Skin epidermis (tissue), 12 donors: Measurements from ENCODE around the gene CFL1.
A peak's percentile ranks its signal among the peaks of the same experiment; 100 is the strongest.

Source experiments
- H3K27ac ChIP-seq, 21 experiments: fragments of 200-600 bp; sonication (generic) in 11 of 21; one replicate each; pipeline ENCODE4 v1.5.0; 2020; ENCODE audit warnings: mild to moderate bottlenecking in 3 of 21, inconsistent platforms in 2 of 21, moderate library complexity in 2 of 21
- H3K4me3 ChIP-seq, 7 experiments: fragments of 200-600 bp; sonication (generic) in 2 of 7; one replicate each; pipeline ENCODE4 v1.5.0; 2020; ENCODE audit warnings: inconsistent platforms in 2 of 7, mild to moderate bottlenecking in 2 of 7, moderate library complexity in 1 of 7

CFL1 gene

DNA sequence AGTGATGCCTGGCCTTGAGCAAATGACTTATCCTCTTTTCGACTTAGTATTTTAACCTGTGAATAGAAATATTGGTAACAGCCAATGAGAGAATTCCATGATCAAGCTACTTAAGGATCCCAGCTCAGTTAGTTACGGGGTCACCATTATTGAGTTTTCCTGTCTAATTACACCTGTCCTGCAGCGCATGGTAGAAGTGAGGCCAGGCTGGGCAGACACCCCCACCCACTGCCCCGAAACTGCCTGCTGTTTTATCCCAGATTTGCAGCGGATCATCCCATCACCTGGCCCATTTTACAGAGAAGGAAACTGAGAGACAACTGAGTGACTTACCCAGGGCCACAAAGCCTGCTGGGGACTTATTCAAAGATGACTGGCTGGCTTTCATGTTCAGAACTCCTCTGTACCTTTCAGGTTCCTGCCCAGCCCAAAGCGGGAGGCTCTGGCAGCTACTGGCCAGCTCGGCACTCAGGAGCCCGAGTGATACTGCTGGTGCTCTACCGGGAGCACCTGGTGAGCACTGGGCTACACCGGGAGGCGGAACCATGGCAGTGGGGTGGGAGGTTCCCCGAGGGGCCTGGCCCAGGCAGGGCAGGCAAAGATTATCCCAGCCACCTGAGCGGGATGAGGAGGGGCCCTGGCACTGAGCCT, 3.7 kb upstream of the CFL1 start:
- Histone ChIP-seq H3K4me3 (peak overlapping the region; percentile 80 to 100 (median 98)), H3K27ac (peak overlapping the region in 17 of 21 experiments; percentile 14 to 99 (median 96))

DNA sequence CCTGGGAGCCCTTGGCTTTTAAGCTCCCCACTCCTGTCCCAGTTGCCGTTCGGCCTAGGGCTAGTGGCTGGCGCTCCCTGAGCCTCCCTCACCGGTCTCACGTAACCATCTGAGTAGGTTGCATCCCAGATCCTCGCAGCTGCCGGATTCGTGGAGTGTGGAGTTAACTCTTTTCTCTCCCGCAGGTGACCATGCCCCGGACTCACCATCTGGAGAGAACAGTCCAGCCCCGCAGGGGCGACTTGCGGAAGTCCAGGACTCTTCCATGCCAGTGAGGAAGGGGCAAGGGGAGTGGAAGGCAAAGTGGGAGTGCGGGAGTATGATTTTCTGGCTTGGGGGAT, 3.2 kb upstream of the CFL1 start:
- peak overlapping the region; percentile 77 to 99 (median 96) for H3K27ac ChIP-seq
- peak overlapping the region; percentile 80 to 100 (median 98) for H3K4me3 ChIP-seq

DNA sequence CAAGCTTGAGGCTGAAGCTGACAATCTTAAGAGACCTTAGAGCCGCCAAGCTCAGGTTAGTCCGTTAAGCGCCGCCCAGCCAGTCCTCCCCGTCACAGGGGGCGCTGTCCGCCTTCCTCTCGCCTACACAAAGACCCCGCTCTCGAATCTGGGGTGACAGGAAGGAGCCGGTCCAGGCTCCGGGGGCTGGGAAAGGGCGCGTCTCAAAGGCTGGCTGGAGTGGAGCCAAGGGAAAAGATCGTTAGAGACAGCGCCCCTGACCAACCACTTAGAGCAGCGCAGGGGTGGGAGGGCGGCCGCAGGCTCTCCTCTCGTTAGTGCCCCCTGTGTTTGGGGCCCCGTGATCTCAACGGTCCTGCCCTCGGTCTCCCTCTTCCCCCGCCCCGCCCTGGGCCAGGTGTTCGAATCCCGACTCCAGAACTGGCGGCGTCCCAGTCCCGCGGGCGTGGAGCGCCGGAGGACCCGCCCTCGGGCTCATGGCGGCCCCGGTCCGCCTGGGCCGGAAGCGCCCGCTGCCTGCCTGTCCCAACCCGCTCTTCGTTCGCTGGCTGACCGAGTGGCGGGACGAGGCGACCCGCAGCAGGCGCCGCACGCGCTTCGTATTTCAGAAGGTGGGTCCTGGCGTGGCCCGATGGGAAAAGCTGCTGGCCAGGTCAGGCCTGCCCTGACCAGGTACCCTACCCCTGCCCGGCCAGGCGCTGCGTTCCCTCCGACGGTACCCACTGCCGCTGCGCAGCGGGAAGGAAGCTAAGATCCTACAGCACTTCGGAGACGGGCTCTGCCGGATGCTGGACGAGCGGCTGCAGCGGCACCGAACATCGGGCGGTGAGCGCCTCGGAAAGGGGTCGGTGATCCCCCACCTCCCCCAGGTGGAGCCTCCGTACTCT, 2.5 kb upstream of the CFL1 start, which contains the start of gene MUS81:
Gene MUS81 (plus strand): TSS at position 156 of the 887 bp plus-strand sequence. CDS start 321 bp downstream, at position 477.
- Histone ChIP-seq H3K27ac (peak within 1 kb of the TSS; percentile 77 to 99 (median 96)), H3K4me3 (peak within 1 kb of the TSS; percentile 80 to 100 (median 98))

DNA sequence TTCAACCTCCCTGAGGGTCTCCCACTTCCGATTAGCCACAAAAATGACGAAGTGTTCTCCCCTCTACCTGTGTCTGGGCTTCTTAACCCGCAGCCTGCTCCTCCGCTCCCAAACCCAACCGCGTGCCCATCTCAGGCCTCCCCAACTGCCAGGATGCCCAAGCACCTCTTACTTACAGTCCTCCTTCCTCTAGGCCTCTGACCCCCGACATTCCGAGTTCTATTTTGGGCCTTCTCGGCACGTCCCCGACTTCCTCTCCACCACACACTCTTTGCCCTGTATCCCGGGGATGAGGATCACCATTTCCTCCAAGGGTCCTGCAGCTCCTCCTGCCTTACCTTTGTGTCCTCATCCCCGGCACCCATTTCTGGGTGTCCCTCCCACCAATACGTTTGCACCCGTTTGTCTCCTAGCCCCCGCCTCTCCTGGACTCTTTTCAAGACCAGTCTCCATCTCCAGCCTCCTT, 1.9 kb upstream of the CFL1 start:
- Histone ChIP-seq H3K27ac (peak overlapping the region in 20 of 21 experiments; percentile 77 to 99 (median 96)), H3K4me3 (peak overlapping the region; percentile 80 to 100 (median 98))

DNA sequence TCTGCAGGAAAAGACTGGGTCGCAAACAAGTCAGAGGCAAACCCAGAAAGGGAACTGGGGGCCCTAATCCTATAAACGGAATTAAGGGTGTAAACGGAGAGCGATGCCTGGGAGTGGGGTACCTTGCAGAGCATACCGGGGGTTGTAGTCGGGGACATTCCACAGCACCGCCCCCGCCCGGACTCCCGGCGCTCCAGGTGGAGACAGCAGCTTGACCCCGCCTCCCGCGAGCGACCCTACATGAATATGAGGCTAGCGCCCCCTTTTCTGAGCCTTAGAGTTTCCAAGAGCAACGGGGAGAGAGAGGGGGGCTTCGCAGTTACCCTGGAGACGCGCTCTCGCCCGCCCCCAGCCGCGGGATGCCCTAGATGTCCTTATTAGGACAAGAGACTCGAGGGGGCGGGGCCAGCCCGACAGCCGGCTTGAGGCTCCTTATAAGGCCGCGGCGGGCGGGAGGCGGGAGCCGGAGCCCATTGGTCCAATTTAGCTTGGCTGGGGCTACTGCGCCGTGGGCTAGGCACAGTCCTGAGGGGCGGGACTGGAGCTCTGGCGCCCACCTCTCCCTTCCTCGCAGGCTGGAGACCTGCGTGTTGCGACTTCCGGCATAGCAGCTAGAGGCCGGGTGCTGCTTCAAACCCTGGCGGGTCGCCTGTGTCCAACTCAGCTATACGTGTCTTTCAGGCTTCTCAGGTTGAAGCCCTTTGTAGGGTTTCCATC, 1.3 kb upstream of the CFL1 start:
- Histone ChIP-seq H3K27ac (peak overlapping the region; percentile 57 to 99 (median 96)), H3K4me3 (peak overlapping the region; percentile 80 to 100 (median 98))

DNA sequence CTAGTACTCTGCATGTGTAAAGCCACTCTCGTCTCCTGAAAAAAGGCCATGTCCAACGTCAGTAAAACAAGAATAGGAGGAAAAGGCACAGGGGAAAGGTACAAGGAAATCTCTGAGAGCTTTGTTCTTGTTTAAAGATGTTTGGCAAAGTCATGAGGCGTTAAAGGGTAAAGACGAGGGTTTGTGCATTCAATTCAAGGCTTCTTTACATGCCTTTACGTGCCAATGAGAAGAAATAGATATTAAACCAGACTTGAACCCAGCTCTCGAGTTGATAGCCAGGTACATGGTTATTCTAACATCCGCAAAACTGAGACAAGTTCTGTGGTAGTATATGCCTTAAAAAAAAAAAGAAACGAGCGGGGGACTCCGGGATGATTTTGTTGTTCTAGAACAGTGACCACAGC, 704 bp upstream of the CFL1 start:
- H3K27ac ChIP-seq = peak overlapping the region; percentile 57 to 99 (median 96)
- peak overlapping the region; percentile 80 to 100 (median 98) for H3K4me3 ChIP-seq

DNA sequence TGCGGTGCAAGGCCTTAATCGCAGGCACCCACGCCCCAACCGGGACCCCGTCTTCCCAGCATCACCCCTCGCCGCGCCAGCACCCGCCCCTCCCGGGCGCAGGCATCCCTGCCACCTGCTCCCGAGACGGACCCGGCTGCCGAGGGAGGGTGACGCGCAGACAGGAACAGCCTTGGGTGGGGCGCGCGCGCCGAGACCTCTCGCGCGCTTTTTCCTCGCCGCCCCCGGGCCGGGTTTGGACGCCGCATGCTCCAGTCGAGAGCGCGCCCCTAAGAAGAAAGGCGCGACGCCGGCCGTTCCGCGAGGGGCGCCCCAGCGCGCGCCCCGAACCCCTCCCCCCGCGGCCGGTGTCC, 504 bp downstream of the CFL1 start:
- peak overlapping the region; percentile 89 to 99 (median 96) for H3K27ac ChIP-seq
- H3K4me3 ChIP-seq = peak overlapping the region; percentile 80 to 100 (median 98)

DNA sequence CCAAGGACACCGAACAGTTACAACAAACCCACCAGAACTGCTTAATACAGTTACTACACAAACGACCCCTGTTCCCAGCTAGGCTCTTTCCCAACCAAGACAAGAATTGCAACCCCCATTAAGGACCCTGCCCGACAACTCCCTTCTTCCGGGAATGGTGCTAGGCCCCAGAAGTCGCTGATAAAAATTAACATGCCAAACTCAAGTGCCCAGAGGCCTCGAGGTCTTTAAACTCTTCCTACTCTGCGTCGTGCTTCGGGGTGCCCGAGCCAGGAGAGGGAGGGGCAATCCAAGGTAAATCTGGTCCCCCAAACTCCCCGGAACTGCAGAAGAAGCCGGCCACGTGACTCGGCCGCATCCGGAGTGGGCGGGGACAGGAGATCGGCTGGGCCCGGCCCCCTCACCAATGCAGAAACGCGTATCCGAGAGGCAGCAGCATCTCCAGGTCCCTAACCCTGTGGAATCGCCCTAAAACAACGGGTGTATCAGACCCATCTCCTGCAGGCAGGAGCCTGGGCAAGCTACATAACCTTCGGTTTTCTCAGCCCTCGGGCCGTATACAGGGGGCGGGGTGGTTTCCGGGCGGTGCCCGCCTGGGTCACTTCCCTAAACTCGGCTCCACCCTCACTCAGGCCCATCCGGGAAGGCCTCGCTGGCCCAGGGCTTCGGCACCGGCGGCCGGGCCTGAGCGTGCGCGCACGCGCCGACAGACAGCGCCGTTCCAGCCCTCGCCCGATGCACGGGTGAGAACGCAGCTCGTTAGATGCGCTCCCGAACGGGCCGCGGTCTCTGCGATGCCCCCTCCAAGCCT, 1.1 kb downstream of the CFL1 start:
- Histone ChIP-seq H3K27ac (peak overlapping the region; percentile 89 to 99 (median 96)), H3K4me3 (peak overlapping the region; percentile 80 to 100 (median 98))

DNA sequence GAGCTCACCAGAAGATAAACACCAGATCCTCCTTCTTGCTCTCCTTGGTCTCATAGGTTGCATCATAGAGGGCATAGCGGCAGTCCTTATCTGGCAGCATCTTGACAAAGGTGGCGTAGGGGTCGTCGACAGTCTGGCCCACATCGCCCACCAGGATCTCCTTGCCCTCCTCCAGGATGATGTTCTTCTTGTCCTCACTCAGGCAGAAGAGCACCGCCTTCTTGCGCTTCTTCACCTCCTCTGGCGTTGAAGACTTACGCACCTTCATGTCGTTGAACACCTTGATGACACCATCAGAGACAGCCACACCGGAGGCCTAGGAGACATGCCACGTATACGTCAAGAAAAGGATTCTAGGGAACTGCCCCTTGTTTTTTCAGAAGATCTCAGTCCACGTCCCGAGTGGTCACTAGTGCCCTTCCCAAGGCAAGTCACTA, 2.0 kb downstream of the CFL1 start:
- Histone ChIP-seq H3K27ac (peak overlapping the region in 3 of 21 experiments; percentile 94 to 97 (median 96)), H3K4me3 (peak overlapping the region in 5 of 7 experiments; percentile 82 to 99 (median 98))

DNA sequence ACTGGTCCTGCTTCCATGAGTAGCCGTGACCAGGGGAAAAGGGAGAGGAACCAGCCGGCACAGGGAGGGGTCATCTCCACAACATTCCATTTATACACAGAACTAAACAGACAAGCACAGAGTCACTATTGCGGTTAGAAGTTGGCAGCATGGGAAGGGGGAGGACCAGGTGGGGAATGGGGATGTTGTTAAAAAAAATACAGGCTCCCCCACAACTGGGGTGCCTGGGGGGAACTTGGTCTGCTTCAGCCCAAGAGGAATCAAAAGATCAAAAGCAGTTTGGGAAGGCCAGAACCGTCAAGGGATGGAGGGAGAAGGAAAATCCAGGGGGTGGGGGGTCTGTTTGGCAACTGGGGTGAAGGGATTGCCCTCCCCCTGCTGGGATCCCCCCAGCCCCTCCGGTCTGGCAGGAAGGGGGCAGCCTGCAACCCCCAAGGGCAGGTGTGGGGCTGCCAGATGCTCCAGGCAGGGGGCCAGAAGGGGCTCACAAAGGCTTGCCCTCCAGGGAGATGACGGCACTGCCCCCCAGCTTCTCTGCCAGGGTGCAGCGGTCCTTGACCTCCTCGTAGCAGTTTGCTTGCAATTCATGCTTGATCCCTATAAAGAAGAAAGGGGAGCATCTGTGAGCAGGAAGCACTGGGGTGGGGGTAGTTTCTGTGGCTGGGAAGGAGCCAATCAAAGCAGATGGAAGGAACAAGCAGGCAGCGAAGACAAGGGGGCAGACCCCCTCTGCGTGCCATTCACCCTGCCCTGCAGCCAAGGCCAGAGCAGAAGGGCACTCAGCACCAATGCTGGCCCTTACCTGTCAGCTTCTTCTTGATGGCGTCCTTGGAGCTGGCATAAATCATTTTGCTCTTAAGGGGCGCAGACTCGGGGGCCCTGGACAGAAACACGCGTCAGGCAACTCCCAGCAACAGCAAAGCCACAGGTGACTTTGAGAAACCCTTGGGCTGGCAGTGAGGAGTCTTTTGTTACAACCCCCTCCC, 2.8 kb downstream of the CFL1 start:
- H3K27ac ChIP-seq = no peak overlapping the region
- no peak overlapping the region for H3K4me3 ChIP-seq

DNA sequence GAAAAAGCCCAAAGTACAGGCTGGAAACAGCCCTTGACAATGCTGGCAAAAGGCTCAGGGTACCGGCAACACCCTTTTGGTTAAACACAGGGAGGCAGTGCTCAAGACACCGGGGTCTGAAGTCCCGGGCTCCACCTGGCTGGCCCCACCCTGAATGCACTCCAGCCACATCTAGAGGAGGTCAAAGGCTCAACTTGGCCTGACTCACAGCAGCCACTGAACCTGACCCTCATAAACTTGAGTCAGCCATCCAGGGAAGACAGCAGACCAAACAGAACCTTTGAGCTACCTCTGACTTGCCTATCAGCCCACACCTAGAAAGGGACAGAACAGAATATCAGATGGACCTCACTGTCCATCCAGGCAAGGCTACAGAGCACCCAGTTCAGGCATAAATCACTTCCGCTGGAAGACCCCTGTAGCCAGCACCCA, 3.8 kb downstream of the CFL1 start:
- Histone ChIP-seq H3K4me3 (no peak overlapping the region), H3K27ac (no peak overlapping the region)

DNA sequence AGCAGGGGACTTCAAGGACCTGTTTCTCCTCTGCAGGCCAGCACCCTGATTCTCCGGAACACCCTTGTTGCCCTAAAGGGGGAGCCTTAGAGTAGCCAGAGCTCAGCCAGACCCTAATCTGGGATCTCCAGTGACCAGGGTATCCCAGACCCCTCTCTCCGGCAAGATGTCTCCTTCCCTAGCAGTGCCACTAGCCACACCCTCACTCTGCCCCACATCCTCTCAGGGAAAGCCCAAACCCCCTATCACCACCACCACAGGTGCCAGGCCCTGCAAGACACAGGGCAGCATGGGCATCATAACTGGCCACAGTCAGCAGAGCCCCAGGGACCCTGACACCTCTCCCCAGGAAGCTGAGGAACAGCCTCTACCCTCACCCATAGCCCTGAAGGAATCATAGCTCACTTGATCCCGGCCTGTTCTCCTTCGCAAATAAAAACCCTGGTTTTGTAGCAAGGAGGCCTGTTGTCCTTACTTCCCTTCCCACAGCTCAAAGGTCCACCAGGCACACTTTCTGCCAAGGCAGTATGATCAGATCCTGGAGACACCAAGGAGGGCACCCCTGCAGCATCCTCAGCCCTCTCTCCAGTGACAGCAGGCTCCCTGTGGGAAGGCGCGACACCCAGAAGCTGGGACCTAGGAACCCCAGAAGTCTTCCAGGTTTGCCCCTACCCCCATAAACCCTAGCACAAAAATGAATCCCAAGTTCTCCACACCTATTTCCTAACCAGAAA, 4.6 kb downstream of the CFL1 start:
- Histone ChIP-seq H3K4me3 (no peak overlapping the region), H3K27ac (no peak overlapping the region)

DNA sequence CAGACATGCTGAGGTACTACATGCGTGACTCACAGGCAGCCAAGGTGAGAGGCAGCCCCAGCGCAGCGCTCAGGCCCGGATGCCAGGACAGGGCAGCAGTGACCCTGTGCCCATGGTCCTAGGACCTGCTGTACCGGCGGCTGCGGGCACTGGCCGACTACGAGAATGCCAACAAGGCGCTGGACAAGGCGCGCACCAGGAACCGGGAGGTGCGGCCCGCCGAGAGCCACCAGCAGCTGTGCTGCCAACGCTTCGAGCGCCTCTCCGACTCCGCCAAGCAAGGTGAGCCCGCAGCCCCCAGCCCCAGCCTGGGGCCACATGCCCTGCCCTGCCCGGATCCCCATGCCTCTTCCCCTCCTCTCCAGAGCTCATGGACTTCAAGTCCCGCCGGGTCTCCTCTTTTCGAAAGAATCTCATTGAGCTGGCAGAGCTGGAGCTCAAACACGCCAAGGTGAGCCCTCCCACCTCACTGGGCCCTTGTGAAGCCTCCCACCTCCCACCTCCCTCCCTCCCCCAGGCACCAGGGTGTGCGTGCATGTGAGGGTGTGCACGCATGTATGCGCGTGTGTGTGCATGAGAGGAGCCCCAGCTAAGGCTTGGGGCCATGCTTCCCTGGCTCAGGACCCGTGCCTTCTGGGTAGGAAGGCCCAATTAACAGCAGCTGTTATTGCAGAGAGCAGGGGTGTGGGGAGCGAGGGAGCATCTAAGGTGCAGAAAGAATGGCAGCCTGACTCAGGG, 5.3 kb downstream of the CFL1 start:
- H3K27ac ChIP-seq = no peak overlapping the region
- no peak overlapping the region for H3K4me3 ChIP-seq

DNA sequence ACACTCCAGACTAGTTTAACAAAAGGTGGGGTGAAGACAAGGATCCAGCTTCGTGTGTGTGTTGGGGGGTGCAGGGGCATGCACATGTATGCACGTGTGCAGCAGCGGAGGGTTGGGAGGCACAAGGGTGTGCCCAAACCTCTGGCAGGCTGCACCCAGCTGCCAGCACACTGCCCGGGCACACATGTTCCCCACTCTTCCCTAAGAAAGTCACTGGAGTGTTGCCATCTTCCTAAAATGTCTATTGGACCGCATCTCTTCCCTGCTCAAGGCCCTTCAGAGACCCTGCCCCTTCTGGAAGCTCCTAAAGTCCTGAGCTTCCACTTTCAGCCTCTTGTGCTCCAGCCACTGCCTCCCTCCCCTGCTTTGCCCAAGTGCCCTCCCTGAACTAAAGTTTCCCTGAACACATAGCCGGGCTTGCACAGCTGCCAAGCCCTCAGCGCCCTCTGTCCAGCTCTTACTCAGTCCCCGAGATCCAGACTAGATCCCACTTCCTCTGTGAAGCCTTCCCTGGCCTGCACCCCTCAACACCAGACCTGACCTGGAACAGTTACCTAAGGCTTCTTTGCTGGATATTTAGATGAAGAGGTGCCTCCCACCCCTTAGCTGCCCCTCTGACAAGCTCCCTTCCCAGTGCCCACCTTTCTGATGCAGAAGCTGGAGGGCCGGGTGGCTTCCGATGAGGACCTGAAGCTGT, 6.0 kb downstream of the CFL1 start:
- Histone ChIP-seq H3K27ac (no peak overlapping the region), H3K4me3 (no peak overlapping the region)

DNA sequence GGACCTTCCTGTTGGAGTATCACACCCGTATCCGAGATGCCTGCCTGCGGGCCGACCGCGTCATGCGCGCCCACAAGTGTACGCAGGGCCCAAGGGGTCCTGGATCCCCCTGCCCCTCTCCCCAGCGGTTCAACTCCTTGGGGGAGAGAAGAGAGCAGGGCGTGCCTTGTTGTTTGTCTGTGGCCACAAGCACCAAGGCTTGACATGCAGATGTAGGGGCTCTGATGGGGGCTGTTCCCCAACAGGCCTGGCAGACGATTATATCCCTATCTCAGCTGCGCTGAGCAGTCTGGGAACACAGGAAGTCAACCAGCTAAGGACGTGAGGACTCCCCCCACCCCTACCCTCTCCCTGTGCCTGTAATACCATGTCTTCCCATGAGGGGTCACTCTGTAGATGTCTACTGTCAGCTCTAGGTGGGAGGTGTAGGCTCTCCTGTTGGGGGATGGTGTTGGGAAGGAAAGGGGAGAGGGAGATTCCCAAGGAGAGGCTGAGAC, 6.8 kb downstream of the CFL1 start:
- no peak overlapping the region for H3K4me3 ChIP-seq
- H3K27ac ChIP-seq = no peak overlapping the region
